LoVo (cell line): ENCODE data around the gene IFITM5.
"Not testable (repeated sequence)": the region's sequence is repeated elsewhere in the genome, so short reads cannot be mapped to it uniquely, and the experiment has no call there.

Experiments
- DNase-seq: peaks from one replicate; pipeline ENCODE4 v3.0.0-alpha.2; 2016; ENCODE audit warnings: low spot score

The IFITM5 gene

DNA sequence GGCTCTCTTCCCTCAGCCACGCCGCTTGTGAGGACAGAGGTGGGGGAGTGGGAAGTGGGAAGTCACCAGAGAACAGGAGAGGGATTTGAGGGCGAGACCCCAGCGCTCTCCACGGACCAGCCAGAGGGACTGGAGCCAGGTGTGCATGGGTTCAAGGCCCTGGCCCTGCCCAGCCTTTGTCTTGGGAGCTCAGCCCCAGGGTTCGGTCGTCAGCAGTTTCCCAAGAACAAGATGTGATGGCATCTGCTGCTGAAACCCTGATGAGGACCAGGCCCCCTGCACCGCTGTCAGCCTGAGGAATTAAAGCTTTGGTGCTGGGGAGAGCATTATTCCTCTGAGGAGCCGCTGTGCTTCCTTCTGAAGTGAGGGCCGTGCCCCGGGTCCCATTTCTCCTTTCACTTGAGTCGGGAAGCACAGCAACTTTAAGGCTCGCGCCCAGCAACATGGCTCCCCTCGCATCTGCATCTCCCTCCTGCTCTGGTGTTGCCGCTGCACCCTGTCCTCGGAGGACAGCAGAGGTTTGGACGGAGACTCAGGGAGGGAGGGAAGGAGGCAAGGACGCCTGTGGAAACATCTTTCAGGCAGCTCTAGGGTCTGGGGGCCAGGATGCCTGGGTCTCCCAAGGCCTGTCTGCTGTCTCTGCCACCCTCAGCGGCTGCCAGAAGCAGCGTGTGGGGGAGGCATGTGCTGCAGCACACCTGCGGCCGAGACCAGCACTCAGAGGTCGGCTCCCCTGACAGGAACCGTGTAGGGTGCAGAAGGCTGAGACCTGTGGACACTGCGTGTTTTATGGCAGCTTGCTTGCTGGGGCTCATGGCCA is 3.8 kb downstream of the IFITM5 start:
- DNase-seq, result no peak

- DNase-seq, result no peak
Observed at GRCh38 chr11:294780-295179, 4.5 kb downstream of the IFITM5 start.

- DNase-seq, result no peak
Observed at GRCh38 chr11:293852-294661, 5.3 kb downstream of the IFITM5 start.

DNA sequence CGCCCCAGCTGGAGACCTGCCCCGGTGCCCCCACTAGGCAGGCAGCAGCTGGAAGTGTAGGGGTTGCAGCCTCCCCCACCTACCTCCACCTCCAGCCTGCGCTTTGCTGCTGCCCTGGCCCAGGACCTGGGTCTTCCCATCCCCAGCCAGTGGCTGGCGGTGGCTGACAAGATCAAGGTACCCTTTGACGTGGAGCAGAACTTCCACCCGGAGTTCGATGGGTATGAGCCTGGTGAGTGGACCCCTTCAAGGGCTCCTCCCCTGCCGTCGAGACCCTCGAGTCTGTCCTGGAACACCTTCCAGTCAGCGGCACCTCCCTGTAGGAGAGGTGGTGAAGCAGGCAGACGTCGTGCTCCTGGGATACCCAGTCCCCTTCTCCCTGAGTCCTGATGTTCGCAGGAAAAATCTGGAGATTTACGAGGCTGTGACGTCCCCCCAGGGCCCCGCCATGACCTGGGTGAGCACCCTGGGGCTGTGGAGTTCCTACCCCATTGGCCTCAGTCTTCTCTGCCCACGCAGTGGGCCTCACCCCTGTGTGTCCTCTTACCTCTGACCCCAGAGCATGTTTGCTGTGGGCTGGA is 6.0 kb downstream of the IFITM5 start:
- DNase-seq, result no peak

GRCh38 chr11:292211-293121 is 6.9 kb downstream of the IFITM5 start:
- no peak for DNase-seq

DNA sequence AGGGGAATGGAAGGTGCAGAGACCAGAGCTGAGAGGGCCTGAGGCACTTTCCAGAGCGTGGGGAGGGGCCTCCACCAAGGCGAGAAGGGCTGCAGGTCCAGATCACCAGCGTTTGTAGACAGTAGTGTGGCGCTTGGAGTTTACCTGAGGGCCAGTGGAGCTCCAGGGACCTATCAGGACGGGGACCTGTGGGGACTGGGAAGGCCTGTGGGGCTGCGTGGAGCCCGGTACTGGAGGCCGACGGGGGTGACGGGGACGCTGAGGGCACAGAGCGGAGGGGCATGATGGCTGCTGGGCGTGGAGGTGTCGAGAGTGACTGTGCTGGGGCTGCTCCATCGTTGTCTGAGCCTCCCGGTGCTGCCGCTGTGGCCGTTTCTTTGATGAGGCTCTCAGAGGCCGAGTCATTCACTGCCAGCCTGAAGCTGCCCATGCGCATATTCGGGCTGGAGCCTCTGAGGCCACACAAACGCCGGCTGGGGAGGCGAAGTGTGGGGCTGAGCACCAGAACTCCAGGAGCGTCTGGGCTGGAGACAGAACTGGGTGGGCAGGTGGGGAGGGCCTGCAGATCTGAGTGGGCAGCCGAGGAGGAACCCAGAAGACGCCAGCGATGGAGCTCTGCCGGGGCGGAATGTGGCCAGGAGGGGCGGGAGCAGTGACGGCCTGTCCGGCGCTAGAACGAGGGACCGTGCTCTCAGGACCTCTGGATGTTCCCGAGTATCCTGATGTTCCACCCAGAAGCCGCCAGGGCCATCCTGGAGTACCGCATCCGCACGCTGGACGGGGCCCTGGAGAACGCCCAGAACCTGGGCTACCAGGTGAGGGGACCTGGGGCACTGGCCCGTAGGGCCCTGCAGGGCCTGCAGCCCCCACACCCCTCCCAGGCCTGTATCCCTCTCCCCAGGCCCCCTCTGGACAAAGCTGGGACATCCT is 7.8 kb downstream of the IFITM5 start:
- no peak for DNase-seq

- DNase-seq, result no peak
Observed at GRCh38 chr11:290621-291231, 8.6 kb downstream of the IFITM5 start.

GRCh38 chr11:289712-290620 is 9.4 kb downstream of the IFITM5 start:
- no peak for DNase-seq

GRCh38 chr11:289398-289711 is 10.0 kb downstream of the IFITM5 start:
- no peak for DNase-seq

GRCh38 chr11:288478-289397 is 10.6 kb downstream of the IFITM5 start, which contains the start of gene PGGHG:
Gene PGGHG (plus strand): TSS chr11:289126. CDS start chr11:289817, 691 bp downstream.
- DNase-seq, result peak; percentile 78

GRCh38 chr11:287821-288477 is 11.4 kb downstream of the IFITM5 start:
- no peak for DNase-seq

- not testable (repeated sequence) for DNase-seq
Observed at GRCh38 chr11:286977-287820, 12.1 kb downstream of the IFITM5 start.

DNA sequence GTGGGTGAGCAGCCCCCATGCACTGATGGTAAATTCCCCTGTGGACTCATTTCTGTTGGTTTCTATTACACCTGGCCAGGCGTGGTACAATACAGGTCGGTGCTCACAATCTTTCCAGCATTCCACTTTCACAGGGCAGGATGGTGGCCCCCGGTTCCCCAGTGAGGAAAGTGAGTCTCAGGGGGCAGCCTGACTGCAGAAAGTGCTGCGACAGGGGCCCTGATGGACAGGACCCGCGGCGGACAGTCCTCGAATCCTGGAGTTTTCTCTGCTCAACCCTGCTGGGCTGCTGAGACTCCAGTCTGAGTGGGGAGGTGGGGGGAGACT is 13.5 kb downstream of the IFITM5 start:
- DNase-seq, result no peak

- DNase-seq, result no peak
Observed at GRCh38 chr11:285021-285893, 14.1 kb downstream of the IFITM5 start.

DNA sequence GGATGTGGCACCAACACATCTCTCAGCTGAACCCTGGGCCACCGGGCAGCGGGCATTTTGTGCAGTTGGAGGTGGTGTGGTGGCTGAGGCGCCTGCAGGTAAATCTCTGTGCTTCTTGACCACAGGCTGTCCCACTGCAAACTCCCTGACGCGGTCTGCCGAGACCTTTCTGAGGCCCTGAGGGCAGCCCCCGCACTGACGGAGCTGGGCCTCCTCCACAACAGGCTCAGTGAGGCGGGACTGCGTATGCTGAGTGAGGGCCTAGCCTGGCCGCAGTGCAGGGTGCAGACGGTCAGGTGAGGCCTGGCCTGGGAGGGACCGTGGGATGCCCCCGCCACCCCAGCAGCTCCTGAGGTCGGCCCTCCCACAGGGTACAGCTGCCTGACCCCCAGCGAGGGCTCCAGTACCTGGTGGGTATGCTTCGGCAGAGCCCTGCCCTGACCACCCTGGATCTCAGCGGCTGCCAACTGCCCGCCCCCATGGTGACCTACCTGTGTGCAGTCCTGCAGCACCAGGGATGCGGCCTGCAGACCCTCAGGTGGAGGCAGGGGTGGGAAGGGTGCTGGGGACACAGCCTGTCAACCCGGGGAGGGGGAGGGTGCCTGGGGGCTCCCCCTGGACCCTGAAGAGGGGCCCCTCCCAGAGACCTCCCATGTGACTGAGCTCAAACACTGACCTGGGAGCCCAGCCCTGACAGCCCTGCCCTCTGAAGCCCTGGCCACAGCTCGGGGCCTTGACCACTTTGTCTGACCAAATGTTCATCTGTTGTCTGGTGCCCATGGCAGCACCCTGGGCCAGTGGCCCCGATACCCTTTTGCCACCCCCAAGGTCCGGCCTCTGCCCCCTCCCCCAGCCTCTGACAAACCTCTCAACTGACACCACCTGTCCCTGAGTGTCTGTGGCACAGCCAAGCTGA is 15.0 kb downstream of the IFITM5 start:
- no peak for DNase-seq
